ENCODE measurements around the gene SLCO3A1. TPM values are rescaled to one million over a fixed set of nuclear protein-coding genes. Genes with fewer than 3 reads are reported as not detected.

Gene SLCO3A1
- total RNA-seq, 1 donor from 2014 or later = 1.2 TPM

DNA sequence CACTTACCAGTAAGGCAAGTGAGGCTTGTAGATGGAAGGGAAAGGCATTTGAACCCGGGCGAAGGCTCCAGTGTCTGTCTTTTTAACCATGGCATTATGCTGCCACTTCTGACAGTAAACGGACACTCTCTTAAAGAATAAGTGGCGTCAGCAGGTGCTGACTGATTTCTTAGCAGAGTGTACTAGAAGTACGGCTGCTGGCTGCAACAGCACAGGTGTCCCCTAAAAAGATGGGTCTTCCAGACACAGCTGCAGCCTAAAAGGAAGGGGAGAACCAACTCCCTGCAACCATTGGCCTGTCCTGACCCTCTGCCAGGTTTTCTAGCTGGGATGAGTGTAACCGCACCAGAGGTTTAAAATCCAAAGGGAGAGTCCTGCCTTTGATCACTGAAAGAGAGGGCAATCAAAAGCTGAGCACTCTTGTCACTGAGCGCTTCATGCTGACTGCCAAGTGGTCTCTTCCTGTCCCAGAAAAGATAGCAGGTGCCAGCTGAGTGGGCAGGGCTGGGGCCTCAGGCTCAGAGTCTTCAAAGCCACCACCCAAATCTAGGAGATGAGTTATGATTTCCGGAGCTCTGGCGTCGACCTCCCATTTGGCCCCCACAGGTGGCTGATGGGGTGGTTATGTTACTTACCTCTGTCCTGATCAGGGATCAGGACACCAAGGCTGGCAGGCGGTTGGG lies 255.8 kb downstream of the SLCO3A1 start:
- no peak for DNase-seq

DNA sequence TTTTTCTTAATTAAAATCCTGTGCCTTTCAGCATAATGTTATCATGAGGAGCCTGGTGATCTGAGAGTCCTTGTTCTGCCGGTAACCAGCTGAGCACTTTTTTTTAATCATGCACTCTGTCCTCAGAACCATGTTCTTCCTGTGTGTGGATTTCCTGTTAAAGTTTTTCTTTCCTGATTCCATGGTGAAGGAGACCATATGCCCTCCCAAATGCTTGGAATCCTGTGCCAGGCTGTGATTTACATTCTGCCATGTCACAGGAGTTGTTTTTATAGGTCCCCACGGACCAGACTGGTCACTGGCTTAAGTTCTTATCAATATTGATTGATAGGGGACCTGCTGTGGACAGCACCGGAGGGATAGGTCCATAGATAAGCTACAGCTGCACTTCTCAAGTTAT lies 257.8 kb downstream of the SLCO3A1 start:
- DNase-seq = no peak

DNA sequence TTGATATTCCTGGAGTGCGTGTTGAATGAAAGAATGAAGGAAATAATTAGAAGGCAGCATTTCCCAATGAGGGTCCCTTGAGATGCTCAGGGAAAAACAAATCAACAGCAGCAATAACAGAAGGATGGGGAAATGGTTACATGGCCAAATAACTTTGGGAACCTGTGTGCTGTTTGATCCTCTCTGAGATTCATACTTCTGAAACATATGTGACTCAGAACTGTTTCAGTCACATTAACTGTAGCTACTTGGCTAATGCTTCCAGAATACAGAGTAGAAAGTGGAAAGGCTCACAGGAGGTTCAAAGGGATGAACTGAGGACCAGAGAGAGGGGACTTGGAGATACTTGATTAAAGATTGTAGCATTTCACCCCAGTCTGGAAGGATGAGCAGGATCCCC lies 258.2 kb downstream of the SLCO3A1 start:
- DNase-seq = no peak

DNA sequence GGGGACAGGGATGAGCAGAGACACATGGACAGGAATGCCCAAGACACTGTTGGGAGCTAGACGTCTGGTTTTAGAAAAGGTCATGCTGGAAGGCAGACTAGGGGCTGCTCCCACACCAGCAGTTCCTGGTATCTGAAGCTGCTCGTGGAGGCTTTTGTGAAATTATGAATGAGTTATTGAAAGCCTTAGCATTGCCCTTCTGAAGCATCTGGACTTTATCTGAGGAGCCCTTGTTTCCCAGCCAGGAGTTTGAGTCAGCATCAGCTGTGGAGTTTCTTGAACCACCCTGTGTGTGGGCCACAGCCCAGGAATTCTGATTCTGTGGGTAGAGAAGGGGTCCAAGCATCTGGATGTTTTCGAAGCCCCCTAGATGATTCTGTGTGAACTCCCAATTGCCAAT lies 258.7 kb downstream of the SLCO3A1 start:
- no peak for DNase-seq

- no peak for DNase-seq
These were observed 259.2 kb downstream of the SLCO3A1 start for GRCh38 chr15:92112711-92113110.

DNA sequence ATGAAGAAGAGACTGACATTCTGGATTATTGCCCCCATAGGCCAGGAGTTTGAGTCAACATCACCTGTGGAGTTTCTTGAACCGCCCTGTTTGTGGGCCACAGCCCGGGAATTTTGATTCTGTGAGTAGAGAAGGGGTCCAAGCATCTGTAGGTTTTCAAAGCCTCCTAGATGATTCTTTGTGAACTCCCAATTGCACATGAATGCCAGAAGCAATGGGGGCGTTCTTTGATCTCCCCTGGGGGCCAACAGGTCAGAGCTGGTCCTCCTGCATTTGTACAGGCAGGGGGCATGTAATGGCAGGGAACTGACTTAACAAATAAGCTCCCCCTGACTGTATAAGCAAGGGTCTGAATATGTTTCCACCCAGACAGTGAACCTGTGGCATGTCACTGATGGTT lies 260.3 kb downstream of the SLCO3A1 start:
- DNase-seq = no peak

DNA sequence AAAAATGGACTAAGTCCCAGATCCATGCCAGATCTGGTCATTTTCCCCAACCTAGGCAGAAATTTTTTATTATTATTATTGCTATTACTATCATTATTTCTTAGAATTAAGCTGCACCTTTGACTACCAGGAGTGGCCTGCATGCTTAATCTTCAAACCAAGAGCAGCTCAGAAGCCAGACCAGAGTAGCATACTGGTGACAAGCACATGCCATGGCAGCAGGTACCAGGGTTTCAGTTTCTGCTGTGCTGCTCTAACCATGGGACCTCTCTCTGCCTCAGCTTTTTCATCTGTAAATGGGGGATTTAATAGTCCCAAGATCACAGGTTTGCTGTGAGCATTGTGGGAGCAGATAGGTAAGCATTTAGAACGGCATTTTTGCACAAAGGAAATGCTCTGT lies 262.3 kb downstream of the SLCO3A1 start:
- DNase-seq = no peak

DNA sequence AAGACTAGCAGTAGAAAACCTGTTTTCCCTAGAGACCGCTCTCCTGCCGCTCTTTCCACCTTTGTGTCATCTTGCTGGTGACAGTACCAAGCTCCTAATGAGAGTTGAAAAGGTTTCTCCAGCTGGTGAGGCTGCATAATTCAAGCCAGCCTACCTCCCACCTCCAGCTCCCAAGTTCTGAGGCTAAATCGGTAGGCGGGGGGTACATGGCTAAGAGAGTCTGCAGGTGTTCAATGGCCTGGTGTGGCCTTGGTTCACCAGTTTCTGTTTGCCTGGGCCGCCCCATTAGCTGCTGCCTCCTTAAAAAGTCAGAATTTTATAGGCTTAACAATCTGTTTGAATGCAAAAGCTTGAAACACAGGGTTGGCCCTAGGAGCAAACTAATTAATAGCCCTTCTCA lies 262.8 kb downstream of the SLCO3A1 start:
- DNase-seq = no peak

GRCh38 chr15:92117261-92117731 lies 263.8 kb downstream of the SLCO3A1 start:
- no peak for DNase-seq

- no peak for DNase-seq
These were observed 264.8 kb downstream of the SLCO3A1 start for GRCh38 chr15:92118162-92118935.

DNA sequence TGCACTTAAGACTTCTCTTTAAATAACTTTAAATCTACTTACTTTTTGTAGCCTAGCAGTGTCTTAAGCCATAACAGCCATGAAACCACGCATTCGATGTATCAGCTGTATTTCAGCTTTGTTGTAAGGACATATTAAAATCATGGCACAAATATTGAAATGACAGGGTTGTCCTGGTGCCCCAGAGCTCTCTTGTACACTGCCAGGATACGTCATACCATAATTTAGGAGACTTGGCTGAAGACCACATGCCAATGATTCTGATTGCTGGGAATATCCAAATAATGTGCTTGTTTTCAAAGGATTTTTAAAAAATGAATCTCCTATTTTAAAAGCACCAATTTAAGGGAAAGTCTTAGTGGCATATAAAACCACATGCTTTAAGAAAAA lies 265.4 kb downstream of the SLCO3A1 start:
- no peak for DNase-seq

GRCh38 chr15:92120094-92120795 lies 266.7 kb downstream of the SLCO3A1 start:
- DNase-seq = no peak

- no peak for DNase-seq
These were observed 267.5 kb downstream of the SLCO3A1 start for GRCh38 chr15:92121047-92121446.

DNA sequence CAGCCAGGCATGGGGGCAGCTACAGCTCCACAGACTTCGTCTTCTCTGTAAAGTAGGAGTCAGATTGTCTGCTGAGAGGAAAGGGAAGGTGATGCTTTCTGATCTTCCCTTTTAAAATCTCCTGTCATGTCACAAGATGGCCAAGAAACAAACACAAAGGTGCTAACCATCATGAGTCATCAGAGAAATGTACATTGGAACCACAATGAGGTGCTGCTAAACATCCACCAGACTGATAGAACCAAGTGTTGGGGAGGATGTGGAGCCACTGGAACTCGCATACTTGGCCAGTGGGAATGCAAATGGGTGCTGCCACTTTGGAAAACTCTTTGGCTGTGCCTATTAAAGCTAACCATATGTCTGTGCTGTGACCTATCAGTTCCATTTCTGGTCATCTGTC lies 268.8 kb downstream of the SLCO3A1 start:
- no peak for DNase-seq

DNA sequence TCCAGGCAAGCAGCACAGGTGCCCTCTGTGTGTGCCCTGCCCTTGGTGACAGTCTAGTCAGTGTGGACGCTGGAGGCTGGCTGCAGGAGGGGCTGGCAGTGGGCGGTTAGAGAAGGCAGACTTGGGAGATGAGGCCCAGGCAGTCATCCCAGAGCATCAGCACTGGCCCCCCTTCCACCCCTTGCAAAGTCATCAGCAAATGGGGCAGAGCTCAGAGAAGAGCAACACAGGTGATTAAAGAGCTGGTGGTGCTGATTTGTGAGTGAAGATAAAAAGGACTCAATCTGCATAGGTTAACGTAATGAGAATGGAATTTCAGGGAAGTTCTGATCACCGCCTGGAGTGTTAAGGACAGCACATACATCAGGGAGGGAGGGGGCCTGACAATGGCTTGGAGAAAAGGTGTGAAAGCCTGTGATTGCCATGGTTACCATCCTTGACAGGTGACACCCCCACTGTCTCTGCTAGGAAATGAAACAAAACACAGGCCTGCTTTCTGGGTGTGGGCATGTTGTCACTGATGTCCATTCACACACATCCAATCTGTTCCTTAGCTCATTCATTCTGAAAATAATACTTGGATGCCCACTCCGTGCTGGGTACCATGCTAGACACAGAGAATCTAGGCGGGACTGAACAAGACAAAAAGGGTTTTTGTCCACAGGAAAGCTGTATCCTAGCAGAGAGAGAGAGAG lies 270.6 kb downstream of the SLCO3A1 start:
- no peak for DNase-seq

GRCh38 chr15:92124657-92125010 lies 271.1 kb downstream of the SLCO3A1 start:
- no peak for DNase-seq

DNA sequence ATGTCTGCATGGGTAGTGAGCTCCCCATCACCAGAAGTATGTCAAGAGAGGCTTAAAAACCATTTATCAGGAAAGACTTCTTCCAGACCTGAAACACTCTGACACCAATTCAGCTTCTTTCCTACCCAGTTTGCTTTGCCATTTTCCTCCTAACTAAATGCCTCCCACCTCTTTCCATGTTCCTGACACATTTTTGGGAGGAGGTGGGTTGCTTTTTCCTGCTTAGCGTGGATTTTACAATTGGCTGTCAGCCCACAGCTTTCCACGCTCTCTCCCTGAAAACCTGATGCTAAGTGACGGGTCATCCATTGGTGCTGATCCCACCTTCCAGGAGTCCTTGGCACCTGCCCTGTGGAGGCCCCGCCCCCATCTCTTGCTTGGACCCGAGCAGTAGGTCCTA lies 275.3 kb downstream of the SLCO3A1 start:
- no peak for DNase-seq

- no peak for DNase-seq
These were observed 276.7 kb downstream of the SLCO3A1 start for GRCh38 chr15:92130244-92130643.

- DNase-seq = no peak
These were observed 277.4 kb downstream of the SLCO3A1 start for GRCh38 chr15:92130906-92131305.

DNA sequence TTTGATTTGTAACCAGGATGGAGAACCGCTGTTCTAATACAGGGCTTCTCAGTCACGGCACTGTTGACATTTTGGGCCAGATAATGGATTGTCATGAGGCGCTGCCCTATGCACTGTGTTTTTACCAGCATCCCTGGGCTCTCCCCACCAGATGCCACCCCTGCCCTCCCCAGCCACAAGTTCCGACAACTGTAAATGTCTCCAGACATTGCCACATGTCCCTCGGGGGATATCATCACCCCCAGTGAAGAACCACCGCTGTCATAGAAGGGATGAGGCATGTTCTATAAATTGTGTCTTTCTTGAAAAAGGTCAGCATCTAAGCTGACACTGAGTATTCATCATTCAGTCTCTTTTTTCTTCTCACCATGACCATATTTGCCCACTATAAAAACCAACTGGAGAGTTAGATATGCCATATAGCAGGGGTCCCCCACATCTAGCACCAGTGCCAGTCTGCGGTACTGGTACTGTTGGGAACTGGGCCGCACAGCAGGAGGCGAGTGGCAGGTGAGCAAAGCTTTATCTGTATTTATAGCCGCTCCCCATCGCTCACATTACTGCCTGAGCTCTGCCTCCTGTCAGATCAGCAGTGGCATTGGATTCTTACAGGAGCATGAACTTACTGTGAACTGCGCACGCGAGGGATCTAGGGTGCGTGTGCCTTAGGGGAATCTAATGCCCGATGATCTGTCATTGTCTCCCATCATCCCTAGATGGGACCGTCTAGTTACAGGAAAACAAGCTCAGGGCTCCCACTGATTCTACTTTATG lies 279.7 kb downstream of the SLCO3A1 start:
- DNase-seq = no peak

DNA sequence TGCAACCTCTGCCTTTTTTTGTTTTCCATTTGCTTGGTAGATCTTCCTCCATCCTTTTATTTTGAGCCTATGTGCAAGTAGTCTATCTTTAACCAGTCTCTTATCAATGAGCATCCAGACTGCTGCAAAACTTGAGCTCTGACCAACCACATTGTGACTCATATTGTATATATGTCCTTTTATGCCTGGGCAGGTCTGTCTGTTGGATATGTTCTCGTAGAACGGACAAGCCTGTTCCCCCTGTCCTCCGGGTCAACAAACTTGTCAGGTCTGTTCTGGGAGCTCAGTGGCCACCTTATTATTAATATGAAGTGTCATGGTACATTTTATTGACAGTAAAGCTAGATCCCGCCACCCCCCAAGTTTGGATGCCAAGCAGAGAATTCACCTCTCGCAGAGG lies 287.3 kb downstream of the SLCO3A1 start:
- no peak for DNase-seq

DNA sequence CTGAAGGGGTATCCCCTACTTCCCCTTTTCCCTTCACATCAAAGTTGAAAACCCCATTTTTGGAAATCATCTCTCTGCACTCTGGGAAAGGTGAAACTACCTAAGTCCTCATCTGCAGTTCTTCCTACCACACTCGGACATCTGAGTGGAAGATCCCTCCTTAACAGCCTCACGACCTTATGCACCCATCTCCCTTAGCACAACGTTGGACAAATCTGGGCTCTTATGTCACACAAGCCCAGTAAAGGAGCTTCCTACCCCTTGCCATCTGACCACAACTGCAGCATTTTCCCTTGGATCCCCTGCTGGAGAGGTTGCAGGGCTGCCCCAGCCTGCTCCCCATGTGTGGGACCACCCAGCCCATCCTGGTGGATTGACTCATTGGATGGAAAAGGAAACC lies 288.1 kb downstream of the SLCO3A1 start:
- DNase-seq = no peak

Measured in dermis blood vessel endothelial cell (primary cell).